Endometrial microvascular endothelial cells (primary cell): ENCODE data around the gene GPBAR1. TPM values are rescaled to one million over a fixed set of nuclear protein-coding genes. Genes with fewer than 3 reads are reported as not detected.

Source experiments
- in situ Hi-C: cut with HindIII; loops from 2 replicates; pipeline ENCODE4 v1.10.0; 2017; ENCODE audit warnings: low sequenced_read_pairs, low pct_unique_long_range_greater_than_20kb; ENCODE audit errors: inconsistent ontology term
- total RNA-seq: library from RNA; depleted of rRNA; stranded (reverse); fragments of >200 nt; gene quantifications from one replicate; pipeline ENCODE4 v1.2.3, GENCODE V29; 2015; ENCODE audit errors: inconsistent ontology term

The GPBAR1 gene
- total RNA-seq, 1 donor from 2014 or later: not detected

DNA sequence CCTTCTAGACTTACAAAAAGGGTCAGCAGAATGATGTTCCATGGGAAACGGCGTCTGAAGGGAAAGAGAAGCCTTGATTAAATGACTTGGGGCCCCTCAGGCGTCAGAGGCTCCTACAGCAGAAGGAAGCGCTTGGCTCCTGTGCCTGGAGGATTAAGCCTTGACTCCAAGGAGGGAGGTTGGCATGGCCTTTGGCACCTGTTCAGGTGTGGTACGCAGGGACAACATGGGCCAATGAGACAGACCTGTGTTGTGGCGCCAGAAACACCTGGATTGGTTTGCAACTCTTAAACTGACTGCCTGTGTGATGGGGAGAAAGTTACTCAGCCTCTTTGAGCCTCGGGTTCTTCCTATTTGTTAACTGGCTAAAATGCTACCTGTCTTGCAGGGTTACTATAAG is 17.1 kb downstream of the GPBAR1 start:
- in situ Hi-C loops: no loop called here

DNA sequence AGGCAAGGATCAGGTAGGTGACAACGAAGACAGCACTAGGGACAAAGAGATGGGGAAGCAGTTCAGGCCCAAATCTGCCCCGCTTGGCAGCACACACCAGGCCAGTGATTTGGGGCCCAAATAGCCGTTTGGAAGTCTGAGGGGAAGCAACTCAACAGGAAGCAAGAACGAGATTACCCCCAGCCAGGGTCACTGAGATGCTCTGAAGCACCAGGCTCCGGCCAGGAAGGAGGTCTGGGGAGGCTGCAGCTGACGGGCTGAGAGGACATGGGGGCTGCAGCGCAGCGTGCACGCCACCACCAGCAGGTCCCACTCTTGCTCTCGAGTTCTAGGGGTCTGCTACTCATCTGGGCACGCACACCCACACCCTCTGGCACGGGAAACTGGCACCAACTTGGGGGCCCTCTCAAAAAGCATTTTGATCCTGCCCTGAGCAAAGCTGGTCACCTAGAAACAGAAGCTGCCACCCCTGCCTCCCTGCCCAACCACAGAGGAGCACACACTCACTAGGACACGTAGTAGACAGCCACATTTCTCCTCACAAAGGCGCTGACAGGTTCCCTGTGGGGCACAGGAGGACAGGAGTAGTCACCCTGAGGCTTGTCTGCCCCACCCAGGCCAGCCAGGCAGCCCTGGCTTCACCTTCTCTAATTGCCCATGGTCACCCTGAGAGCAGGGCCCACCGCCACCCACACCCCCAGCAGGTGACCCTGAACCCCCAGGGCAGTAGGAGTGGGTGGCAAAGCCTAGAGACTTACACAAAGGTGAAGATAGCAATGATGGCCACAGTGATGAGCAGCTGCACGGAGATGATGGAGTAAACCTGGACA is 17.9 kb downstream of the GPBAR1 start:
- in situ Hi-C loops: no loop called here

DNA sequence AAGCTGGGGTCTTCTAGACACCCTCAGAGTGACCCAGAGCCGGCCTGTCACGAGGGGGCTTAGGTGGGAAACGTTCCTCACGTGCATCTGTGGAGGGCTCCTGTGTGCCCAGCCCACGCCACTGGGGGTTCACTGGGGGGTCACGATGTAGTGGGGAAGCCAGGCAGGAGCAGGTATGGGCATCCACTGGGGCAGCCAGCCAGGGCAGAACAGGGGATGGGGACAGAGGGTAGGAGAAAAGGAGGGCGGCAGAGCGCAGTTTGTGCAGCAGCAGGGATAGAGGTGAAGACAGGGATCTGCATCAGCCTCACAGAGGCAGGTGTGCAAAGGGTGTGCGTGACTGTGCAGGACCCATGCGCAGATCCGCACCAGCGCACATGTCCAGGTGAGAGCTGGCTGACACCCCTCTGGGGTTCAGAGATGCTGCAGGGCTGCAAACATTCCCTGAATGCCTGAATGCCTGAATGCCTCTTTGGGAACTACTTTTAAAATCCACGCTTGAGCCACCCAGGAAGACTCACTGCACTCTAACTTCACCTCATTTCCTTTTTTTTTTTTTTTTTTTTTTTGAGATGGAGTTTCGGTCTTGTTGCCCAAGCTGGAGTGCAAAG is 19.6 kb downstream of the GPBAR1 start:
- in situ Hi-C loops: no loop called here

DNA sequence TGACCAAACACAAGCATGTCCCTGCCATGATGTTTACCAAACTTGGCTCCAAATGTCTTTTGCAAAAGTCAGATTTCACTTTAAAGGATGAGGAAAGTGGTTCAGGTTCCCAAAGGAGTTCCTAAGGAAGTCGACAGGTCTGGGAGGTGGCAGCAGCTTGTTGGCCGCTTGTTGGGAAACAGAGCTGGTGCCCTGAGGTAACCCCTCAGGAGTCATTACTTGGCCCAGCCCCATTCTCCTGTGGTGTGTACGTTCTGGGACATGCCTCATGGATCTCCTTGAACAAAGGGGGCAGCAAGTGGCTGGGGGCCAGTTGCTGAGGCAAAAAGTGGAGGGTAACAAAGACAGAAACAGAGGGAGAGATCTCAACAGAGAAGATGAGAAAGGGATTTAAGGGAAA is 20.6 kb downstream of the GPBAR1 start:
- in situ Hi-C loops: no loop called here

DNA sequence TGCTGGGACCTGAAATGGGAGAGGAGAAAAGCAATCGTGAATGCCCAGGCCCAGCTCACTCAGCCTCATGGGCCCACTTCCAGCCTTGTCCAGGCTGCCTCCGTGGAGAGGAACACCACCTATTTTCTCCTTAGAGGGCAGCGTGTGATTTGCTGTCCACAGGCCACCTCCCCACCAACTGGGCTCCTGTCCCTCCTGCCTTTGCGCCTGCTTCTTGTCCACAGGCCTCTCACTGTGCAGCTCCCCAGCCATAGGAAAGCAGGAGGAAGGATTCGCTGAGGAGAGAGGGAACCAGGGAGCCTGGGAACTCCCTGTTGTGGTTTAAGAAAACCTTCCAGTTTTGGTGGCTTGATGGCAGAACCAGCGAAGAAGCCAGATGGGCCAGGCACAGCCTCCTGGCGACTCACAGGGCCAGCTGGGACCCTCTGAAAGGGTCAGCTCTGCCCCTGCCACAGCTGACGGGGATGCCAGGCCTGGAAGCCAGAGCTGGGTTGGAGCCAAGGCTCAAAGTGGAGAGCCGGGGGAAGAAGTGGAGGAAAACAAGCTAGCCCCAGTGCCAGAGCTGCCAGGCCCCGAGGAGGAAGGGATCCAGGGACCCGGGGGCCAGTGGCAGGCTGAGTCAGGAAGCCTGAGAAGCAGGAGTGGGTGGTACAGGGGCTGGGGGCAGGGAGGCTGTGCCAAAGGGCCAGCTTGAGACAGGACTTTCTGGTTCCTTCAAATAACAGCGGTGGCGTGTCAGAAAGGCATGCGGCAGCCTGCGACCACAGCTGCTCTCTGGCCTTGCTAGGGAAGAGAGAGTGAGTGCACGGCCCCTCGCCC is 21.6 kb downstream of the GPBAR1 start:
- in situ Hi-C loops: no loop called here

DNA sequence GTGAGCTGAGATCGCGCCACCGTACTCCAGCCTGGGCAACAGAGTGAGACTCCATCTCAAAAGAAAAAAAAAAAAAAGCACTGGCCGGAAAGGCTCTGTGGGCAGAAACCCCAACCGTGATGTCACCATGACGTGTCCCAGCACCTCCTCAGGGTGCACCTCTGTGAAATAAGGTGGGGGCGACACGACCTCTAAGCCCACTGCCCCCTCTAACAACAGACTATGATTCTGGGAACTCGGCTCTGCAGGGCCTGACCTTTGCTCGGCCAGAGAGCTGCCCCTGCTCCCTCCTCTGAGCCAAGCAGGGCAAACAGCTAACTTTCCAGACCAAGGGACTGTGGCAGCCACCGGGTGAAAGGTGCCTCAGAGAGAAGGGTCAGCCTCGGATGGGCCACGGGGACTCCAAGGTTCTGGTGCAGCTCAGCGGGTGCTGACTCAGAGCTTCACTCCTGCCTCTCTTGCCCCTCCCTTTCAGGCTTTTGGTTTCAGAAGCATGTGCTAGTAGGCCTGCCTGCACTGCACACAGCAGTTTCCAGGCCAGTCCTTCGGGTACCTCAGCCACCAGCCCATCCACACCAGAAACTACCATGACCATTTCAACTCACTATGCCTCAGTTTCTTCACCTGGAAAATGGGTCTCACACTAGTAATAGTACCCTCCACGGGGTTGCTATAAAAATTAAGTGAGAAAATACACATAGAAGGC is 23.4 kb downstream of the GPBAR1 start:
- in situ Hi-C loops: no loop called here

DNA sequence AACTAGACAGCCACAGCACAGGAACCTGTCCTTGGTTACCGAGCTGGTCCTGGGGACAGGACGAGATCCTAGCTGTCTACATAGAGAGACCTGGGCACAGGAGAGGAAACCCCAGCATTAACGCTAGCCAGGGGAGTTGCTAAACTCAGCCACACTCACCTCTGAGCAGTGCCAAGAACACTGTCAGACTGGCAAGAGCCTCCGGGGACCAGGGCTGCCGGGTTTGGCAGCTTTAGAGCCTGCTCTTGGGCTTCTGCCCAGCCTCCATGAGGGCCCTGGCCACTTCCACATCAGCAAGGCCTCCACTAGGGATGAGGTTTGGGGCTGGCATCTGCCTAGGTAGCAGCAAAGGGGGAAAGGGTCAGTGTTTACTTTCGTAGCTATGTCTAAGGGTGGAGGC is 24.8 kb downstream of the GPBAR1 start:
- in situ Hi-C loops: no loop called here

DNA sequence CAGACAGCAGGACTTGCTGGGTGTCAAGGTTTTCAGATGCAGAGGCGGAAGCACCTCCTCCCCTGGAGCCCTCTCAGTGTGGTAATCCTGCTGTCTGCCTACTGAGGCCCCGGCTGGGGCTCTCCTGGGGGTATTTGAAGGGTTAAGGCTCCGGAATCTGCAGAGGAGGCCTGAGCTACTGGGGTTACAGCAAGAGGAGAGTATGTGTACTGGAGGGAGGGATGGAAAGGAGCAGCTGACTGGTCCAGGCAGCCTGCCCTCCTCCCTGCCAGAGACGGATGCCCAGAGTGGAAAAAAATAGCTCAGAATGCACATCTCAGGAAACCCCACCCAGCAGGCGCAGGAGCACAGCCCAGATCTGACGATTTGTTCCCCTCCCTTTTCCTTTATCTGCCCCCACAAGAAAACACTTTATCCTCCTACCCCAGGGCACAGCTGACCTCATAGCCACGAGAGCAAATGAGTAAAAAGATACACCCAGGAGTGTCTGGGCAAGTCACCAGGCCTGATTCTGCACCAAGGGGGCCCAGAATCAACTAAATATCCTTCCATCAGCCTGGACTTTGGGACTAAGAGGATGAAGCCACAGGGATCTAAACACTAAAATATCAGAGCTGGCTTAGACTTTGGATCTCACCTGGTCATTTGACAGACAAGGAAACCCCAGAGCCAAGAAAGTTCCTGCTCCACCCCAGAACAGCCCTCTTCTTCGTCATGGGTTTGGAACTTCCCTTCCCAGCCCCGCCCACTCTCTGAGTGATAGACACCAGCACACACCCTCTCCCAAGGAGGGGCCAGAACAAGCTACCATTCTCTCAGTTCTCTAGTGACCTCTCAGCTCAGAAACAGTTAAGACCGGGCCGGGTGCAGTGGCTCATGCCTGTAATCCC is 26.0 kb downstream of the GPBAR1 start:
- in situ Hi-C loops: no loop called here

DNA sequence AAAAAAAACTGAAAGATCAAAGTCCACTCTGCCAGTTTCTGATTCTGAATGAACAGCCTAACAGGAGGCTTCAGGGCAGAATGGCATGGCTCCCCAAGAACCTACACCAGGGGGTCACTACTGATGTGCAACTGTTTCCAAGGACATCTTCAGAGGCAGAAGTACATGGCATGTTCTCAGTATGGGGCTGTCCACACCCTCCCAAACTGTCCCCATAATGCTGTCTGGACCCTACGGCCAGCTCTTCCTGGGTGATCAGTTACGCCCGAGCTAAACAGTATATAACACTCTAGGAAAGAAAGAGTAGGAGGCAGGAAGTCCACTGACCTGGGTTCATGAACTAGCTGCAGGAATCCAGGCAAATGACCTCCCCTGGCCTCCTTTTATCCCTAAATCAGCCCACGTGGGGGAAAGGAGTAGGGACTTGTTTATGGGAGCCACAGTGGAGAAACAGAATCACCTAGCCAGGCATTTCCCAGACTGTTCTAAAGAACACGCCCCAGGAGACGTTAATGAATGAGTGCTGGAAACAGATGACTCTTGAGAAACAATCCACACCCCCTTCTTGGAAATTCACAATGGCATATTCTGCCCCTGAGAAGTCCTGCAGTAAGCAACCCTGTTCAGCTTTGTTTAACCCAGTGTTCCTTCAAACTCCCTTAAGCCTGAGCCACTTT is 29.0 kb downstream of the GPBAR1 start:
- in situ Hi-C loops: loop anchor here (10.0 kb wide), 1 partner anchor 275 kb away; the partner anchor contains the start of genes CNOT9 and USP37

DNA sequence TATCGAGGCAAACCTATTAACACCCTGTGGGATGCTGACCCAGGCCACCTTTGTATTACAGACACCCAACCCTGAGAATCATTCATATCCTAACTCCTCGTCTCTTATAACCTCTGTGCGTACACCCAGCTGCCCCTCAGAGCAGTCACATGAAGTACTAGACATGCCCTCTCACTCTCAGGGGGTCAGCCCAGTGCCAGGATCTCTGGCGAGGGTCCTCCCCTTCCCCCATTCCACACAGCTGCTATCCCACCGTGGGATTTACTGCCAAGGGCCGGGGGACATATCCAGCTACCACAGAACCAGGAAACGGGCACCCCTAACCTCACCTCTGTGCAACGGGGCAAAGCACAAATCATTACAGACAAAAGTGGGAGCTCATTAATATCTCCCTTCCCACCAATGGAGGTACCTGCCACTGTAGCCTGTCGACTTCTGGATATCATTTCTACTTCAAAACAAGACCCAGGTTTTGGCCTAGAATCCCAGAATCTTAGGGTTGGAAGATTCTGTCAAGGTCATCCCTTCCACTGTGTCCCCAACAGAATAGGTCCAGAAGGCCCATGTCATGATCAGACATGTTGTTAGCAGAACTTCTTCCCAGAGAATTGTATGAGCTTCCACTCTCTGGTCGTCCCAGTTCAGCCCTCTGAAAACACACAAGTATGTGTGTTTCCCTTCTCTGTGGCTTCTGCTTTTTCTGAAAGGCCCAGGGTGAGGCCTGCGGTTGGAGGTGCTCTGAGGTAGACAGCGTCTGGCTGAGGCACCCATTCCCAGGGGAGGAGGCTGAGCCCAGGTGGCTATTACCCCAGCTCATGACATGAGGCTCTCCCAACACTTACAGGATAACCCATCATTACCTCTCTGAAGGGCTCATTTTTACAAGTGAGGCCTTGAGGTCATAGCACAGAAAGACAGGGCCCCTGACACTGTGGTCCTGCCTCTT is 29.8 kb downstream of the GPBAR1 start:
- in situ Hi-C loops: loop anchor here (10.0 kb wide), 1 partner anchor 274 kb away; the partner anchor contains the start of genes CNOT9 and USP37

DNA sequence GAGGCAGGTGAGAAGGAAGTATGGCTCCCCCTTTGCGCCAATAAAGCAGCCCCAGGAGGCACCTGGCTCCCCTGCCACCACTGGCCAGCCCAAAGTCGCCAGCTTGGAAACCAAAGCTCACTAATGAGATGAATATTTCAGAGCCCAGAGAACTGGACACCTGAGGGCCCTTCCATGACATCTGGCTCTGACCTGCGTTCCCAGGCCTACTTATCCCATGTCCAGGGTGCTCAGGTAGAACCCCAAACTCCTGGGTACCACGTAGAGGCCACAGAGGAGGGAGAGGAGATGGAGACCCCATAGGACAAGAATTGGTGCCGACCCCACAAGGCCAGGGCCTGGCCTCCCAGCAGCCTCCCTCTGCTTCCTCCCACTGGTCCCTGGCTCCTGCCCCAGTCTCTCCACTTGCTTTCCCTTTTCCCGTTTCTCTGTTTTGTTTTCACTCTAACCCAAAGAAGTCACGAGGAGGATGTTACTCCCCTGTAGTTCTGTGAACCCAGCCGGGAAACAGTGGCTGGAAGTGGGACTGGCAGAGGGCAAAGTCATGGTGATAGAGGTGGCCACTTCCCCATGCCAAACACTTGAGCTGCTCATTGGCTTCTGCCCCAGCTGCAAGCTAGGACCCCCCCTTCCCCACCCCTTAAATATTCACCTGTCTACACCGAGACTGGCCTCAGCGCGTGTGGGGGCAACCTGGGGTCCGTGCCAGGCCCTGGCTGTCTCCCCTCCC is 30.7 kb downstream of the GPBAR1 start:
- in situ Hi-C loops: loop anchor here (10.0 kb wide), 1 partner anchor 273 kb away; the partner anchor contains the start of genes CNOT9 and USP37

DNA sequence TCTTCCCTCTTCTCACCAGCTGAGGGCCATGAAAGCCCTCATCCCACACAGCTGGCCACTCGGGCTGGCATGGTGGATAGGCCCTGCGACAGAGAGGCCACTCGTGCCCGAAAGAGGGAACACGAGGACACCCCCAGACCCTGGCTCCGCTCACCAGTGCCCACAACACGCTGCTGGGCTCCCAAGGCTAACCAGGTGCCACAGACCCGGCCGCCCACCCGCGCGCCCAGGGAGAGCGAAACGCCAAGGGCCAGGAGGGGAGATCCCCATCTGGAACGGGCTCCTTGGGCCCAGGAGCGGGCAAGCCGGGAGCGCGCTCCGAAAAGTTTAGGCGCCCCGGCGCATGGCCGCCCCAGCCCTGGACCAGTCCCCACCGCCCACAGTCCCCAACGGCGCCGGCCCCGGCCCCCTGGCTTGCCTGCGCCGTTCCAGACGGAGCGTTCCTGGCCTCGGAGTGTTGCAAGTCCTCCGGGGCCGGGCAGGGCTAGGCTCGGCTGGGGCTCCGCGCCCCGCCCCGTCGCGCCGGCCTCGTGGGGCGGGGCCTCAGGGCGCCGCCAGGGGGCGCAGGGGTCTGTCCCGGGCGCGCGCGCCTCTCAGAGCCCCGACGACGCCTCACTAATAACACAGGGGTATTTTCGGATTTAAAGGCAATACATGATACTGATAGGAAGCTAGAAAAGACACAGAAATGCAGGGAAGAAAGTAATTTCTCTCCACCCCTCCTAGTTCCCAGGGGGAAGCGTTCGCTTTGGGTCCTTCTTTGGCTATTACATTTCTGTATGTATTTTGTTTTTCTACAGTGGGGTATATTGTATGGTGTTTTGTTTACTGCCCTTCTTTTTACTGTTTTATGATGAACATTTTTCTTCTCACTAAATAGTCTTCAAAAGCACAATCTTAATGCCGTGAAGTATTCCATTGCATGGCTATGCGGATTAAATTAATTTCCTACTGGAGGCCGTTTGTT is 31.5 kb downstream of the GPBAR1 start, which contains the start of gene TMBIM1:
TMBIM1 (minus strand) TSS at position 456 of the 967 bp plus-strand sequence. CDS start 10,362 bp downstream, outside the sequence.
- in situ Hi-C loops: loop anchor here (10.0 kb wide), 1 partner anchor 272 kb away; the partner anchor contains the start of genes CNOT9 and USP37

DNA sequence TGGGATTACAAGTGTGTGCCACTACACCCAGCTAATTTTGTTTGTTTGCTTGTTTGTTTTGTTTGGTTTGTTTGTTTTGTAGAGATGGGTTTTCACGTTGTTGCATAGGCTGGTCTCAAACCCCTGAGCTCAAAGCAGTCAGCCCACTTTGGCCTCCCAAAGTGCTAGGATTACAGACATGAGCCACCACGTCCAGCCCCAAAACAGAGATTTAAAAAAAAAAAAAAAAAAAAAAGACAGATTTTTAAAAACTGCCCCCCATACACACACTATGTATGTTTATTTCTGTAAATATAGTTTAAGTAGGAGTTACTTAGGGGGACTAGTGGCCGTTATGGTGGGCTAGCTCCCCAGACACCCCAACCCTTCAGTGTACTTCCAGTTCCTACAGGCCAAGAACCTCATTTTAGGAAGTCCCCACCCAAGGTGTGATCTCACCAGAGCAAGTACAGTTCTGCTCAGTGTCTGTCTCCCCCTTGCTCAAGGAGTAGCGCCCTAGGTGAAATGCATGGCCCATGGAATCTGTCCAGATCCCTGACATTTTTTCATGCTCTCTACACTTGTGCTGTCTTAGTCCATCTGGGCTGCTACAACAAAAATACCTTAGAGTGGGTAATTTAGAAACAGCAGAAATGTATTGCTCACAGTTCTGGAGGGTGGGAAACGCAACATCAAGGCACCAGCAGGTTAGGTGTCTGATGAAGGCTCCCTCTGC is 33.1 kb downstream of the GPBAR1 start:
- in situ Hi-C loops: loop anchor here (10.0 kb wide), 1 partner anchor 271 kb away; the partner anchor contains the start of genes CNOT9 and USP37
